HG02588 (cell line): ENCODE data around the gene TRPV4.

ENCODE experiments used
- ATAC-seq: cut with Tn5 transposase; IDR thresholded peaks from one replicate; pipeline ENCODE4 v1.9.1; 2021; ENCODE audit warnings: mild to moderate bottlenecking, moderate library complexity; ENCODE audit not compliant: unreplicated experiment

Gene TRPV4

DNA sequence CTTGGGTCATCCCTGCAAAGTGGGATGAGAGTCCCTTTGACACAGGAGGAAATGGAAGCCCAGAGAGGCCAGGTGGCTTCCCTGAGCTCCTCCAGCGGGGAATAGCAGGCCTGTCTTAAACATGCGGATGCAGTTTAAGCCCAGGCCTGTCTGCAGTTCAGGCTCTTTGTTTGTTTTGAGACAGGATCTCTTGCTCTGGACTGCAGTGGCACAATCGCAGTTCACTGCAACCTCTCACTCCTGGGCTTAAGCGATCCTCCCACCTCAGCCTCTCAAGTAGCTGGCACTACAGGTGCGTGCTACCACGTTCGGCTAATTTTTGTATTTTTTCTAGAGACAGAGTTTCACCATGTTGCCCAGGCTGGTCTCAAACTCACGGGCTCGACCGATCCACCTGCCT, 3.5 kb downstream of the TRPV4 start:
- no peak for ATAC-seq

DNA sequence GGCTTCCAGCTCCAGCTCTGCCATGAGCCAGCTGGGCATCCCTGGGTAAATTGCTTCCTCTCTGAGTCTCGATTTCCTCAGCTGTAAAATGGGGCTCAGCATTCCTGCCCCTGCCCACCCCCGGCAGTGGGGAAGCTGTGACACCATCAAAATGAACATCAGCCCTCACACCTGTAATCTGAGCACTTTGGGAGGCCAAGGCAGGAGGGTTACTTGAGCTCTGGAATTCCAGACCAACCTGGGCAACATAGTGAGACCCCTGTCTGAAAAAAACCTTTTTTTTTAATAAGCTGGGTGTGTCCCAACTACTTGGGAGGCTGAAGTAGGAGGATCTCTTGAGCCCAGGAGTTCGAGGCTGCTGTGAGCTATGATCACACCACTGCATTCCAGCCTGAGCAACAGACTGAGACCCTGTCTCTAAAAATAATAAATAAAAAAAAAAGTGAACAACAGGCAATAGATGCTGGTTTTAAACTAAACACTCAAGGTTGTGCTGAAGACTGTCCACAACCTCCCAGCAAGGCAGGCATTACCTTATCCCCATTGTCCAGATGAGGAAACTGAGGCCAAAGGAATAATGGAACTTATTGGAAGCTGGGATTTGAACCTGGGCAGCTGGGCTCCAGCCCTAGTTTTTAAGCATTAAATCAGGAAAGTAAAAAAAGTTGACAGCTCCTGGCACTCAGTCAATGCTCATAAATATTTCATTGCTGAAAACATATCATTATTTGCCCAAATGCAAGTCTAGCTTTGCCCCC, 4.3 kb downstream of the TRPV4 start:
- ATAC-seq = no peak

GRCh38 chr12:109827566-109828550, 5.3 kb downstream of the TRPV4 start:
- no peak for ATAC-seq

- ATAC-seq = no peak
Measured at GRCh38 chr12:109827080-109827479, 6.1 kb downstream of the TRPV4 start.

DNA sequence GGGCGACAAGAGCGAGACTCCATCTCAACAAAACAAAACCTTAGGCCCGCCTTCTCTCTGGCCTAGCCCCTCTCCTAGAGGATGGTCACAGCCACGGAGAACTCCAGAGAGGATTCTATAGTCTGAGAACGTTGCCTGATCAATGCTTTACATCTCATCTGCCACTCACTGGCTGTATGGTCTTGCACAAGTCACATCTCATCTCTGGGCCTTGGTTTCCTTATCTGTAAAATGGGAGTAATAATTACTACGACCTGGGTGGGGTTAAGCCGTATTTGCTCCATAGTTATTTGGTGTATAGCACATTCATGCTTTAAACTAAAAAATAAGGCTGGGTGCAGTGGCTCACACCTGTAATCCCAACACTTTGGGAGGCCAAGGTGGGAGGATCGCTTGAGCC, 8.5 kb downstream of the TRPV4 start:
- ATAC-seq = no peak

GRCh38 chr12:109822951-109823411, 10.2 kb downstream of the TRPV4 start:
- ATAC-seq = no peak

DNA sequence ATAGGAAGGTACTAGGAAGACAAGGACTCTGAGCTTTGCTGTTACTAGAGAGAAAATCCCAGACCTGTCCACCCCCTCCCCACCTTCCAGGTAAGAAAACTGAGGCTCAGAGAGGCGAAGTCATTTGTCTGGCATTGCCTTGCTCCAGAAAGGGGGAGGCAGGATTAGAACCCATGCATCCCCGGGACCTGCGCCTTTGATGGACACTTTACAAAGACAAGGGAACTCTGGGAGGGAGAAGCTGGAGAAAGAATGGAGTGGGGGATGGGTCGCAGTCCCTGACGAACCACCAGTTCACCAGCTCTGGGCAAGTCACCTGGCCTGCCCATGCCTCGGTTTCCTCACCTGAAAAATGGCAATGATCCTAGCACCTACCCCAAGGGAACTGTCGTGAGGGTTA, 10.8 kb downstream of the TRPV4 start:
- no peak for ATAC-seq

DNA sequence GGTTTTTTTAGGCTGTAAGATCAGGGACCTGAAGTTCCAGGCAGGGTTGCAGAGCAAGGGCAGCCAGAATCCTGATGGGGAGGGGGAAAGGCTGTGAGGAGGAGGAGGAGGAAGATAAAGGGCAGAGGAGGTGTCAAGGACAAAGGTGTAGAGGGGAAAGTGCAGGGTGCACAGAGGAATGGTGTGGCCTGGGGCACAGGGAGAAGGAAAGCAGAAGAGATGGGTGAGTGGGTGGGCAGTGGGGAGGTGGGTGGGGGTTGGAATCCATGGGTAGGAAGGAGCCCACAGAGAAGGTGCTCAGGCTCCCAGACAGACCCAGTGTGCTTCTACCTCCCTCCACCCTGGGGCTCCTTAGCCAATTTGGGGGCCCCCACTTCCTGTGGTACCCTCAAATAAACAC, 11.2 kb downstream of the TRPV4 start:
- no peak for ATAC-seq

GRCh38 chr12:109820816-109821381, 12.3 kb downstream of the TRPV4 start:
- no peak for ATAC-seq

- no peak for ATAC-seq
Measured at GRCh38 chr12:109818905-109819500, 14.2 kb downstream of the TRPV4 start.

DNA sequence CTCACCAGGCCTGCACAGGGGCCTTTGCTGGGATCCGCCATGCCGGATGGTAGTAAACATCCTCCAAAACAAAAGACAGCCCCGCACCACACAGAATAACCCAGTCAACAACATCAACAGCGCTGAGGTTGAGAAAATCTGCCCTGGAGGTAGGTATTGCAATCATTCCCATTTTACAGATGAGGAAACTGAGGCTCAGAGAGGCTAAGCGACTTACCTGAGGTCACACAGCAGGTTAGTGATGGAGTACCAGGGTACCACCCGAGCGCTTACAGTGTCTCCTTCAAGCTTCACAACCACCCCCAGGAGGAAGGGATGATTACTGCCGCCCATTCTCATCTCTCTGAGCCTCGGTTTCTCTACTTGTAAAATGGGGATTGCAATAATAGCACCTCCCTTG, 14.9 kb downstream of the TRPV4 start:
- ATAC-seq = no peak

GRCh38 chr12:109817627-109818231, 15.5 kb downstream of the TRPV4 start:
- no peak for ATAC-seq

DNA sequence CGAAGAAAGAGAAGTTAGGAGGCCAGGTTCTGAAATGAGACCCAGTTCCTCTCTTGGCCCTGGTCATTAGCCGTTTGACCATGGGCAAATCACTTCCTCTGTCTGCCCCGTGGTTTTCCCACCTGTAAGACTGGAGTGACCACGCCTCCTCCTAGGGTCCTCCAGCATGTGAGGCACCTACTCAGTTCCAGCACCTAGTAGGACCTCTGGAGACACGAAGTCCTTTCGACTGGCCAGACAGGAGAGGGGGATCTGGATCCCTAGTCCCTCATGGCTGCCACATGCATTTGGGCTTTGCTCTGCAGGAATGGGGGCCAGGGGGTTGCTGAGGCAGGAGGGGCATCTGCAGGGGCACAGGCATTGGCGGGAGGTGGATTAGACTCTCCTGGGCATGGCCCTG, 16.3 kb downstream of the TRPV4 start:
- ATAC-seq = no peak

DNA sequence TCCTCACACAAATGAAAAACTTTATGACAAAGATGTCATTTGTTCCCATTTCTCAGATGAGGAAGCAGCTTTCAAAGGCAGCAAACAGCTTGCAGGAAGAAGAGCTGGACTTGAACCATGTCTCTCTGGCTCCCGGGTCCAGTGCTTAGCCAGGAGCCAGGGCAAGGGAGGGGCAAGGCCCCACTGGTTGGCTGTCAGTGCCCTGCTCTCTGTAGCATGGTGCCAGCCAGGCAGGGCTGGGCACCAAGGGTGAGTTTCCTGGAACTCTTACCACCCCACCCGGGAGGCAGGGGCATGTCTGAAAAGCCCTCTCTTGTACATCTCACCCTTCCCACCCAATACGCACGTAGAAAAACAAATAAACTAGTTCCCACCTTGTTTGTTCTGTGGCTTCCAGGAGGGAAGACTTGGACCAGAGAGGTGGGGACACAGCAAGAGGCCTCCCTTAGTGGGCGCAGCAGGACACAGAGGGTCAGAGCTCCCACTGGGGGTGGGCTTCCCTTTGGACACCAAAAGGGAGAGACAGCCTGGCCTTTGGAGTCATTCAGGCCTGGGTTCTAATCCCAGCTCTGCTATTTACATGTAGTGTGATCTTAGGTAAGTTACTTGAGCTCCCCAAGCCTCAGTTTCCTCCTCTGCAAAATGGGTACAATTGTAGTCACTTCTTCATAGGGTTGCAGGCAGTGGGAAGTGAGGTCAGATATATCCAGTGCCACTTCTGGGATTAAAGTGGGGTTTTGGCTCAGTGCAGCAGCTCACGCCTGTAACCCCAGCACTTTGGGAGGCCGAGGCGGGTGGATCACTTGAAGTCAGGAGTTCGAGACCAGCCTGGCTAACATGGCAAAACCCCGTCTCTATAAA, 17.2 kb downstream of the TRPV4 start:
- ATAC-seq = no peak

DNA sequence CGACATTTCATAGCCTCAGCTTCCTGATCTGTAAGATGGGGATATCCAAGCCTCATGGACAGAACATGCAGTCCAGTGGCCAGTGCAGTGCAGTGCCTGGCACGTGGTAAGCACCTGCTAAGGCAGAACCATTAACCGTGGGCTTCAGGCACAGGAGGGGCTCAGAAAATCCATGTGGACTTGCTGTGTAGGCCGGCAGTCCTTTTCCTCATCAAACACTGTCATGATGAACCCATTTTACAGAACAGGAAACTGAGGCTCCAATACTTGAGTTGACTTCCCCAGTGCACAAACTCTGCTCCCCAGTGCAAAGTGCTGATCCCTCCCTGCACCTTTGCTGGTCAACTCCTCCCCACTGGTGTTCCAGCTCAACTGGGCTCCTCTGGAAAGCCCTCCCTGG, 18.0 kb downstream of the TRPV4 start:
- no peak for ATAC-seq

DNA sequence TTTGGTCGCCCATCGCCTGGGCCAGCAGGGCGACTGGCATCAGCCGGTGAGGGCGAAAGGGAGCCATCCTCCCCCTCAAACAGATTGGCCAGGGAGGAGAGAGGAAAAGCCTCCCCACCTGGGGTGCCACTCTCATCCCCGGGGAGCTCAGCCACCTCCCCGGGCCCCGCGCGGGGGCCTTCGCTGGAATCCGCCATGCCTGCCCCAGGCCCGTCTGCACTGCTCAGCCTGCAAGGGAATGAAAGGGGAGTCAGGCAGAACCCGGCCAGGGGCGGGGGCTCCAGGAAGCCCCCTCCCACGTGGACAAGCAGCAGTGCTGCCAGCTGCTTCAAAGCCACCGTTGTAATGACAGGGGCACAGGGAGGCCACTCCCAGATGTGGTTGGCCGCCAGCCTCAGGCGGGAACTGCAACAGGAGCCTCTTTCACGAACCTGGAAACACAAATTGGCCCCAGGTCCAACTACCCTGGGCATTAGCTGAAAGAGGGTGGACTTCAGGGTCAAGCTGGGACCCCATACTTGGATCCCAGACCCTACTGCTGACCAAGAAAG, 18.5 kb downstream of the TRPV4 start:
- ATAC-seq = no peak

DNA sequence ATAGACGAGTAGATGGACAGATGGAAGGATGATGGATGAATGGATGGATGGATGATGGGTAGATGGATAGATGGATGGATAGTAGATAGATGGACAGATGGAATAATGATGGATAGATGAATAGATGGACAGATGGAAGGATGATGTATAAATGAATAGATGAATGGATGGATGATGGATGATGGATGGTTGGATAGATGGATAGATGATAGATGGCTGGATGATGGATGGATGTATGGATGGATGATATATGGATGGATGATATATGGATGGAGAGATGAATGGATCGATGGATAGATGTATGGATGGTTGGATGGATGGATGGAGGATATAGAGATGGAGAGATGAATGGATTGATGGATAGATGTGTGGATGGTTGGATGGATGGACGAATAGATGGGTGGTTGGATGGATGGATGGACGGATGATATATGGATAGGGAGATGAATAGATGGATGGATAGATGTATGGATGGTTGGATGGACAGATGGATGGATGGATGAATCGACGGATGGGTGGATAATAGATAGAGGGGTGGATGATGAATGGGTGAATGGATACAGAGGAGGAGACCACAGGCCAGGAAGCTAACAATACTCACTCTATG, 19.3 kb downstream of the TRPV4 start:
- ATAC-seq = no peak

GRCh38 chr12:109811624-109811995, 21.6 kb downstream of the TRPV4 start:
- ATAC-seq = no peak

DNA sequence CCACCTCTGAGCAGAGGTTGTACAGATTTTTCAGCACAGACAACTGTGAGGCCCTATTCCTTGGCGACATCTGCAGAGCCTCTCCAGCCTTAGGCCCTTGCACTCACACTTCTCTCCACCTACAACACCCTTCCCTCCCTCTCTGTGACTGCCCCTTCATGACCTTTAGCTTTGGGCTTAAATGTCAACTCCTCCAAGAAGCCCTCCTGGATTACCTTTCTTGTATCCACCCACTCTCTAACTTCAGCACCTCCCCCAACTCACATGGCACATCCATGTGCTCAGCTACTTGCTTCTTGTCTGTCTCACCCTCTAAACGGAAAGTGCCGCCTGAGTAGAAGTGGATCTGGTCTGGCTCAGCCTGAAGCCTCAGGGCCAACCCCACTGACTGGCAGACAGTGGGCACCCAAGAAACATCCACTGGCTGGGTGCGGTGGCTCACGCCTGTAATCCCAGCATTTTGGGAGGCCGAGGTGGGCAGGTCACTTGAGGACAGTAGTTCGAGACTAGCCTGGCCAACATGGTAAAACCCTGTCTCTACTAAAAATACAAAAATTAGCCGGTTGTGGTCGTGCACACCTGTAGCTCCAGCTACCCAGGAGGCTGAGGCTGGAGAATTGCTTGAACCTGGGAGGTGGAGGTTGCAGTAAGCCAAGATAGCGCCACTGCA, 22.1 kb downstream of the TRPV4 start:
- ATAC-seq = no peak
